IPS-20b (cell line): ENCODE measurements around the gene PPARA.

Experiments
- H3K27ac ChIP-seq: one replicate; pipeline ENCODE4 v1.5.1; 2013; ENCODE audit warnings: low read length
- H3K27me3 ChIP-seq: 2 replicates; pipeline ENCODE4 v1.6.1; 2013; ENCODE audit warnings: mild to moderate bottlenecking, low read length, inconsistent platforms; ENCODE audit not compliant: insufficient read depth
- H3K36me3 ChIP-seq: 2 replicates; pipeline ENCODE4 v1.6.1; 2013; ENCODE audit warnings: low read depth, mild to moderate bottlenecking, inconsistent platforms, low read length, moderate library complexity; ENCODE audit not compliant: insufficient read depth
- H3K4me1 ChIP-seq: 2 replicates; pipeline ENCODE4 v1.6.1; 2013; ENCODE audit warnings: mild to moderate bottlenecking, control low read depth, inconsistent platforms, low read length, moderate library complexity; ENCODE audit not compliant: insufficient read depth
- H3K4me3 ChIP-seq: 2 replicates; pipeline ENCODE4 v1.5.1; 2013; ENCODE audit warnings: mild to moderate bottlenecking, low read length, inconsistent platforms
- H3K9ac ChIP-seq: 2 replicates; pipeline ENCODE4 v1.6.1; 2013; ENCODE audit warnings: low read depth, mild to moderate bottlenecking, inconsistent platforms, low read length, moderate library complexity
- H3K9me3 ChIP-seq: 2 replicates; pipeline ENCODE4 v1.6.1; 2013; ENCODE audit warnings: mild to moderate bottlenecking, low read depth, low read length, inconsistent platforms; ENCODE audit not compliant: insufficient read depth

The PPARA gene

DNA sequence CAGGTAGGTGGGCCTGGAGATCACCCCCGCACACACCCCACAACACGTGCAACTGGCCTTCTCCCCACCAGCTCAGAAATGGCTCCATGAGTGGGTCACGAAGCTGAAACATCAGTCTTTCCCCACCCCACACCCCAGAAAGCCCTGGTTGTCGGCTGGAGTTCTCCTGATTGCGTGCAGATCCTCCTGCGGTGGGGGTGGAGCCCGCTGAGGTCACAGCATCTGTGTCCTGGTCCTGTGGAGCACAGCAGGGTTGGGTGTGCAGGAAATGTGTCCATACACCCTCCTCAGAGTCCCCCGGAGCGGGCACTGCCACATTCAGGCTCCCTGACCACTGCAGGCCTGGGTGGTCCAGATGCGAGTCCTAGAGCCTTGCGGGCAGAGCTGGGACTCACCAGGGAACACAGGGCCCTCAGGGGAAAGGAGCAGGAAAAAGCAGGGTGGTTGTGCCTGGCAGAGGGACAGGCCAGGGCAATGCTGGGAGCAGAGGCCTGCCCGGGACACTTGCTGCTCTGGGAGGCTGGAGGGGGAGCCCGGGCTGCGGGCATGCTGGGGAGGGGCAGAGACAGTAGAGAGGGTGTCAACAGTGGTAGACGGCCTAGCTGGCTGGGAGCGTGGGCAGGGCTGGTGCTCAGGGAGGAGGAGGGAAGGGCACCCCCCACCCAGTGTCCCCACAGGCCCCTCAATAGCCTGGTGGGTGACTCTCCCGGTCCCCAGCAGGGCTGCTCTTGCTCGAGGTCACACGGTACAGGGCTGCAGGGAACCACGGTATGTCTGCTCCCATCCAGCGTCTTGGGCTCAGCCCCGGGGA, 42.4 kb upstream of the PPARA start:
- H3K27me3 ChIP-seq: no peaks in the 10 kb centered on the region
- no peaks in the 10 kb centered on the region for H3K9me3 ChIP-seq
- no peak overlapping the region for H3K4me3 ChIP-seq
- no peaks in the 10 kb centered on the region for H3K36me3 ChIP-seq
- no peak overlapping the region for H3K27ac ChIP-seq
- H3K9ac ChIP-seq: no peak overlapping the region
- H3K4me1 ChIP-seq: no peaks in the 10 kb centered on the region

DNA sequence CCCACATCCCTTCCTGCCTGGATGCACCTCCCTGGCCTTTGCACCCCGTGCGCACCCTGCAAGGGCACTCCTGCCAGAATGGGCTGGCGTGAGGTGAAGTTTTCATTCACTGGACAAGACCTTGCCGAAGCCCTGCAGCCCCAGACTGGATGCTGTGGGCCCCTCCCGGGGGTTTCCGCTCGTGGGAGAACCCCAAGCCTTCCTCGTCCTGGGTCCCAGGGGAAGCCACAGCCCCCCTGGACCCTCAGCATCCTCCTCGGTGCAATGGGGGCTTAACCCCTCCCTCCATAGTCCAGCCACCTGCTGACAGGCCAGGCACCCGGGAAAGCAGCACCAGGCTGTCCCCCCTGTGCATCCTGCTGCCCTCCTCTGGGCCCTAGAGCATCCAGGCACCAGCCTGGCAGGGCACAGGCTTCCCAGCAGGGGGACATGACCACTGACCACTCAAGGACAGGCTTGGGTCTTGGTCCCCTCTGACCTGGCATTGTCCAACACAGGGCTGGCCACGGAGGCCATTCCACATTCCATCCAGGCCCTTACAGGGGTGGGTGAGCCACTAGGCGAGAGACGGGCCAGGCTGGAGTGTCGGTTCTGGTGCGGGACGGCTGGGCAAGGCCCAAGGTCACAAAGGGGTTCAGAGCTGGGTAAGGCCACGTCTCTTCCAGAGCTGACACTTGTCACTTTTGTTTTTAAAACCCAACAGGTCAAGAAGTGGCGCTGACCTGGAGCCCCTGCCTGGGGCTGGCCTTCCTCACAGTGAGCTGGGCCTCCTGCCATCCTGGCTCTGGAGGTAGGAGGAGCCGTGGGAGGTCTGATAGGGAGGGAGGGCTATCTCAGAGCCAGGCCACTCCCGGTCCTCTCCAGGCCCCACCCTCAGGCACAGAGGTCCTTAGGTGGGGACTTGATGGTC, 41.5 kb upstream of the PPARA start:
- no peaks in the 10 kb centered on the region for H3K27me3 ChIP-seq

DNA sequence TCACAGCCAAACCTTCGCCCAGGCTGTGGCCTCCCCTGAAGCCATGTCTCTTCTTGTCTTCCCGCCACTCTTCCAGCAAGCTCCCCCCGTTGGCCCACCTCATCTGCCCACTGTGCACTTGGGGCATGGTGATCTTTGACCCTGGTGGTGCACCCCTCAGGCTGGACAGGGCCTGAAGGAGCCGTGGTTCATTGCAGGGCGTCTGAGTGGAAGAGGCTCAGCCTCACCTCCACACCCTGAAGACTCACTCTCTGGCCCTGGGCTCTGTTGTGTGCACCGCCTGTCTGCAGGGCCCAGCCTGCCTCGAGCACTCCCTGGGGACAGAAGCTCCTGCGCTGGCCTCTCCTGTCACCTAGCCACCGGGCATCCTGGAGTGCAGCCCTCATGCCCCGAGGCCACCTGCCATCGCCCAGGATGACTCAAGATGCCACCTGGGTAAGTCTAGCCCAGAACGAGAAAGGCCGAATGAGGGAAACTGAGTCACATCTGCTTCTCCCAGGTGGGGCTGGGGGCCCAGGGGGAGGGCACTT, 40.8 kb upstream of the PPARA start:
- H3K4me1 ChIP-seq: no peaks in the 10 kb centered on the region
- H3K9ac ChIP-seq: no peak overlapping the region
- no peaks in the 10 kb centered on the region for H3K36me3 ChIP-seq
- H3K27me3 ChIP-seq: no peaks in the 10 kb centered on the region
- no peaks in the 10 kb centered on the region for H3K9me3 ChIP-seq
- no peak overlapping the region for H3K27ac ChIP-seq
- H3K4me3 ChIP-seq: no peak overlapping the region

More for the DNA sequence above, 41.5 kb upstream of the PPARA start:
- H3K27ac ChIP-seq: no peak overlapping the region
- no peaks in the 10 kb centered on the region for H3K9me3 ChIP-seq
- no peak overlapping the region for H3K4me3 ChIP-seq
- no peak overlapping the region for H3K9ac ChIP-seq
- H3K36me3 ChIP-seq: no peaks in the 10 kb centered on the region
- no peaks in the 10 kb centered on the region for H3K4me1 ChIP-seq

DNA sequence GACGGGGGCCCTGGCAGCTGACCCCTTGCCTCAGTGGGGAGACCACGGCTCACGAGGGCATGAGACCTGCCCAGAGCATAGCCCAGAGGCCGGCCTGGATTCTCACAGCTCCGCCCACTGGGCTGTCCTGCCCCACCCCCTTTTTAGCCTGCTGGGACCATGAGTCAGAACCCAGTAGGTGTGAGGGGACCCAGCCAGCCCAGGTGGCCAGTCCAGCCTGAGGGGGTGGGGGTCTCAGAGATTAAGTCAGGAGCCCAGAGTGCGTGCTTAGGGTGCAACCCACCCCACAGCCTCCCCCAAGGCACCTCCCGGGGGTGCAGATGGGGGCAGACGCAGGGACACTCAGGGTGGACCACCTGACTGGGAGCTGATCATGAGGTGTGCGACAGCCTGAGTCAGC, 40.1 kb upstream of the PPARA start:
- no peaks in the 10 kb centered on the region for H3K4me1 ChIP-seq
- no peaks in the 10 kb centered on the region for H3K9me3 ChIP-seq
- H3K27ac ChIP-seq: no peak overlapping the region
- H3K27me3 ChIP-seq: no peaks in the 10 kb centered on the region
- H3K4me3 ChIP-seq: no peak overlapping the region
- H3K9ac ChIP-seq: no peak overlapping the region
- no peaks in the 10 kb centered on the region for H3K36me3 ChIP-seq

DNA sequence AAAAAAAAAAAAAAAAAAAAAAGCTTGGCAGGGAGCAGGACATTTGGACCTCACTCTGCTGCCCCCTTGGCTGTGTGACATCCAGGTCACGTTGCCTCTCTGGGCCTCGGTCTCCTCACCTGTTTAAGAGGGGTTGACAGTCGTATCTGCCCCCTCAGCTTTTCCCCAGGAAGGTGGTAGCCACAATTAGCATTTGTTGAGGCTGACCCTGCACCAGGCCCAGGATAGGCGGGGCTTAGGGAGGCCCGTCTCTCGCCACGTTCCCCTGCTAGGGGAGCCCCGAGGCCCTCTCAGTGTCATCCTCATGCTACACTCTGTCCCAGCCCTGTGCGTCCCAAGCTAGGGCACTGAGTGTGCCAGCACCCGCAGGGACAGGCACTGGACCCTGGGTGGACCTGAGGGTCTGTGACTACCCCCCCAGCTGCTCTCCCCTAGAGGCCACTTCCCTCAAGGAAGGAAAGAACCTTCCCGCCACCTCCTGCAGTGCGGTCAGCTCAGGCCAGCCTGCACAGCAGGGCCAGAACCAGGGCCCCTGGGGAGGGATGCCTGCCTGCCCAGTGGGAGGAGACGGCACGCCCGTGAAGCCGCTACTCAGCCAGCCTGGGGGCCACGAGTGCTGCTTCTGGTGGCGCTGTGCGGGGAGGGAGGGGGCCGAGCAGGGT, 38.5 kb upstream of the PPARA start:
- H3K4me1 ChIP-seq: no peaks in the 10 kb centered on the region
- no peak overlapping the region for H3K27ac ChIP-seq

DNA sequence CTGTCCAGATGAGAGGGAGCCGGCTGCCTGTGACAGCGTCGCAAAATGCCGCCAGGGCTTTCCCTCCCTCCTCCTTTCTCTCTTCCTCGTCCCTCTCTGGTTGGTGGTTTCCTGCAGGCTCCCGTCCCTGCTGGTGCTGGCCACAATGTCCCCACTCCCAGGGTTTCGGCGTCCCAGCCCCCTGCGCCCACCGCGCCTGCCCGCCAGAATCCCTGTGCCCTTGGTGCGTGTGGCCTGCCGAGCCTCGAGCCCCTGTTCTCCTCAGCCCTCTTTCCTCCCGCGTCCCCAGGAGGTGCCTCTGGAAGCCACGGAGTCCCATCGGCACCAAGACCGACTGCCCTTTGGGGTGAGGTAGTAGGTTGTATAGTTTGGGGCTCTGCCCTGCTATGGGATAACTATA, 37.9 kb upstream of the PPARA start:
- H3K9me3 ChIP-seq: no peaks in the 10 kb centered on the region
- no peak overlapping the region for H3K4me3 ChIP-seq
- no peak overlapping the region for H3K27ac ChIP-seq
- no peaks in the 10 kb centered on the region for H3K27me3 ChIP-seq
- H3K9ac ChIP-seq: no peak overlapping the region
- no peaks in the 10 kb centered on the region for H3K4me1 ChIP-seq
- H3K36me3 ChIP-seq: no peaks in the 10 kb centered on the region

More for the DNA sequence above, 38.5 kb upstream of the PPARA start:
- Histone ChIP-seq H3K9ac (no peak overlapping the region), H3K36me3 (no peaks in the 10 kb centered on the region), H3K27me3 (no peaks in the 10 kb centered on the region), H3K4me3 (no peak overlapping the region), H3K9me3 (no peaks in the 10 kb centered on the region)

DNA sequence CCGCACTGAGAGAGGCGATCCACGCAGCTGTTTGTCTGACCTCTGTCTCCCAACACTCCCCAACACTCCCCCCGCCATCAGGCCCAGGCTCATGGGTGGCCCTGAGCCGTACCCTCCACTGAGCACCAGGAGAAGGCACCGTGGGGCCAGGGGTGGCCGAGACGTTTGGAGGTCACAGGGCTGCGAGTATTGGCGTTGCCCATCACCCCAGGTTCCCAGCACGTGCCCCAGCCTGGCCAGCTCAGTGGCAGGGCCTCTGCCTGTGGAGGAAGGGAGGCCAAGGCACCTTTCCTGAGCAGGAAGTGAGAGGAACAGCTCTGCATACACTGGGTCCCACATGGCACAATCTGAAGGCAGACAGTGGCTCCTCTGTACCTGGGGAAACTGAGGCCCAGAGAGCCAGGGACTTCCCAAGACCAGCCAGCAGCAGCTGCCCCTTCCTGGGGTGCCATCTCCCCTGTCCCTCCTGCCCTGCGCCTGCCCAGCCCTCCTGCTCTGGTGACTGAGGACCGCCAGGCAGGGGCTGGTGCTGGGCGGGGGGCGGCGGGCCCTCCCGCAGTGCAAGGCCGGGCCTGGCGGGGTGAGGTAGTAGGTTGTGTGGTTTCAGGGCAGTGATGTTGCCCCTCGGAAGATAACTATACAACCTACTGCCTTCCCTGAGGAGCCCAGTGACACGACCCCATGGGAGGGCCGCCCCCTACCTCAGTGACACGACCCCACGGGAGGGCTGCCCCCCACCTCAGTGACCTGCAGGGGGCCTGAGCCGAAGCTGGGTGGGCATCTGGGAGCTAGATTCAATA, 37.0 kb upstream of the PPARA start:
- H3K4me1 ChIP-seq: no peaks in the 10 kb centered on the region
- no peak overlapping the region for H3K9ac ChIP-seq
- no peak overlapping the region for H3K27ac ChIP-seq
- no peaks in the 10 kb centered on the region for H3K36me3 ChIP-seq
- H3K27me3 ChIP-seq: no peaks in the 10 kb centered on the region
- H3K4me3 ChIP-seq: no peak overlapping the region
- H3K9me3 ChIP-seq: no peaks in the 10 kb centered on the region

DNA sequence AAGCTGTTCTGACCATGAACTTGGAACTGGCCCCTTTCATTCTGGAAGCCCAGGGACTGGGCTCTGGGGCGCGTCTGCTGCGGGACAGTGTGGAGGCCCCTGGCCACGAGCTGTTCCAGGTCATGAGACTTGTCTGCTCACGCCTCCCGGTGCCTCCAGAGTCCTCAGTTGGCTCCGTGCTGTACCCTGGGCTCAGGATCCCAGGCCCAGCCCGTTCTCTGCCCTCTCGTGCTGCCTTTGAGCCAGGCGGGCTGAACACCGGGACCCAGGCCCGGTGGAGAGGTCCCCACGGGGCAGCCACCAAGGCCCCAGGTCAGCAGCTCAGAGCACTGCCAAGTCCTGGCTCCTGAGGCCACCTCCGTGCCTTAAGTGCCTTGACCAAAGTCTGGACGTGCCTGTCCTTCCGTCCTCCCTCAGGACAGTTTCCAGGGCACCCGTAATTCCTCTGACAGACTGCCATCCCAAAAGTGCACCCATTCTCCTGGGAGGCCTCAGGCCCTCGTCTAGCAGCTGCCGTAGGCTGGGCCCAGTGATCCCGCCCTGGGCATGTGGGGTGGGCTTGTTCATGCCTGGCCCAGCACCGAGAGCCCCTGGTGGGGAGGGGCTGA, 36.3 kb upstream of the PPARA start:
- Histone ChIP-seq H3K9ac (no peak overlapping the region), H3K27me3 (no peaks in the 10 kb centered on the region), H3K4me3 (no peak overlapping the region), H3K36me3 (no peaks in the 10 kb centered on the region), H3K27ac (no peak overlapping the region), H3K9me3 (no peaks in the 10 kb centered on the region), H3K4me1 (no peaks in the 10 kb centered on the region)

DNA sequence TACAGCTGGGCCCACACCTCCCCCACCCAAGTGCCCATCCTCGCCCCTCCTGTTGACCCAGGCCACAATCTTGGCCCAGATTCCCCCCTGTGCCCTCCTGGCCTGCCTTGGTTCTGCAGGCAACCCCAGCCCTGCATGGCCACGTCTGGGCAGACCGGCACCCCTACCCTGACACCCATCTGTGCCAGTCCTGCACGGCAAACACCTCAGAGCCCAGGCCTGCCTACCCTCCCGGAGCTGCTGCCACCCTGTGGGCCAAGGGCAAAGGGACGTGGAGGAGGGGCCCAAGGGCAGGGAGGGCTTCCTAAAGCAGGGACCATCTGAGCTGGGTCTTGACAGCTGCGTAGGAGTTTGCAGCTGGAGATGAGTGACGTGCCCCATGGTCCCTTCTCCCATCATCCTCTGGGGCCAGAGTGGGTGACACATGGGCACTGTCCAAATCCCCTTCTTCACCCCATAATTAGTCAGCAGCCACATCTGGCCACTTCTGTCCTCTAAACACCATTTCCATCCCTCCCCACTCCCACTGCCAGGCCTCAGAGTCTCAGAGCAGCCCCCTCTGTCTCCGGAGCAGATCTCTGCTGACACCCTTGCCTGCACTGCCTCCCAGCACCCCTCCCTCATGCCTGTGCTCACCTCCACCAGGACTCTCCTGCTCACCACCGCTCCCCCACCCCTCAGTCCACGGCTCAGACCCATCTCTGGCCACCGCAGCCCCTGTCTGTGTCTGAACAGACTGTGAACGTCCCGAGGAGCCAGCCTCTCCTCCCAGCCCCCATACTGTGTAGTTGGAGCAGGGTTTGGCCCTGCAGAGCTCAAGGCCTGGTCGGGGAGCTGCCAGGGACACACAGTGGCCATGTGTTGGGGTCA, 35.6 kb upstream of the PPARA start:
- no peak overlapping the region for H3K4me3 ChIP-seq
- H3K9me3 ChIP-seq: no peaks in the 10 kb centered on the region
- H3K36me3 ChIP-seq: no peaks in the 10 kb centered on the region
- no peaks in the 10 kb centered on the region for H3K27me3 ChIP-seq
- no peak overlapping the region for H3K9ac ChIP-seq
- H3K27ac ChIP-seq: no peak overlapping the region
- no peaks in the 10 kb centered on the region for H3K4me1 ChIP-seq

DNA sequence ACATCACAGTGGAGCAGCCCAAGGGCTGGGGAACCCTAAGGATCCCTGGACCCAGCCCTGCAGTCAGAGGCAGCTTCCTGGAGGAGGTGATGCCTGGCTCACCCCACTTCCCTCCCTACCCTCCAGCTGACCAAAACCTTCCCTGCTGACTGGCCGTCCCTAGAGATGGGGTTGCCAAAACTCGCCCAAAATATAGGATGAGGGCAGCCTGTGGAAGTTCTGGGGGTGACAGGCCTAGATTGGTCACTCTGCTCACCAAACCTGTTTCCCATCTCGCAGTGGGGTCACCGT, 35.0 kb upstream of the PPARA start:
- Histone ChIP-seq H3K4me3 (no peak overlapping the region), H3K27ac (no peak overlapping the region), H3K9me3 (no peaks in the 10 kb centered on the region), H3K27me3 (no peaks in the 10 kb centered on the region), H3K36me3 (no peaks in the 10 kb centered on the region), H3K4me1 (no peaks in the 10 kb centered on the region), H3K9ac (no peak overlapping the region)
